GM19397 (cell line): ENCODE data around the gene SNX14.

Experiments used
- ATAC-seq: cut with Tn5 transposase; IDR thresholded peaks from one replicate; pipeline ENCODE4 v1.9.1; 2021; ENCODE audit warnings: mild to moderate bottlenecking, moderate library complexity; ENCODE audit not compliant: unreplicated experiment

Gene SNX14

GRCh38 chr6:85465762-85466161 is 127.9 kb downstream of the SNX14 start:
- ATAC-seq, result peak; percentile 41

GRCh38 chr6:85464722-85465150 is 128.9 kb downstream of the SNX14 start:
- no peak for ATAC-seq

- no peak for ATAC-seq
Measured at GRCh38 chr6:85464260-85464644, 129.4 kb downstream of the SNX14 start.

- ATAC-seq, result no peak
Measured at GRCh38 chr6:85463621-85464259, 129.9 kb downstream of the SNX14 start.

- ATAC-seq, result no peak
Measured at GRCh38 chr6:85462673-85463072, 131.0 kb downstream of the SNX14 start.

GRCh38 chr6:85461798-85462170 is 131.9 kb downstream of the SNX14 start:
- ATAC-seq, result peak; percentile 2

GRCh38 chr6:85460921-85461797 is 132.5 kb downstream of the SNX14 start:
- ATAC-seq, result peak; percentile 72

- peak; percentile 26 for ATAC-seq
Measured at GRCh38 chr6:85460154-85460920, 133.3 kb downstream of the SNX14 start.

GRCh38 chr6:85459224-85459901 is 134.3 kb downstream of the SNX14 start:
- ATAC-seq, result no peak

GRCh38 chr6:85458782-85459181 is 134.9 kb downstream of the SNX14 start:
- ATAC-seq, result no peak

- no peak for ATAC-seq
Measured at GRCh38 chr6:85458184-85458583, 135.5 kb downstream of the SNX14 start.

GRCh38 chr6:85456782-85457181 is 136.9 kb downstream of the SNX14 start:
- no peak for ATAC-seq
